ENCODE results near the gene LRMDA.

The LRMDA gene

GRCh38 chr10:75815066-75815465 is 383.6 kb downstream of the LRMDA start:
- no peak for TF ChIP-seq CTCF (IDR thresholded peaks at IDR 0.05; ENCODE audit: borderline replicate concordance, insufficient read depth, low read depth, low read length)
- H3K4me3 ChIP-seq (ENCODE audit: low read depth, low read length) = no peak overlapping the region

GRCh38 chr10:75817198-75817597 is 385.8 kb downstream of the LRMDA start:
- TF ChIP-seq CTCF (IDR thresholded peaks at IDR 0.05; ENCODE audit: borderline replicate concordance, insufficient read depth, low read depth, low read length) = no peak
- H3K4me3 ChIP-seq (ENCODE audit: low read depth, low read length) = no peak overlapping the region

- TF ChIP-seq CTCF (IDR thresholded peaks at IDR 0.05; ENCODE audit: borderline replicate concordance, insufficient read depth, low read depth, low read length) = no peak
- no peak overlapping the region for H3K4me3 ChIP-seq (ENCODE audit: low read depth, low read length)
Measured at GRCh38 chr10:75818552-75818951, 387.1 kb downstream of the LRMDA start.

GRCh38 chr10:75825235-75825634 is 393.8 kb downstream of the LRMDA start:
- no peak for TF ChIP-seq CTCF (IDR thresholded peaks at IDR 0.05; ENCODE audit: borderline replicate concordance, insufficient read depth, low read depth, low read length)
- no peak overlapping the region for H3K4me3 ChIP-seq (ENCODE audit: low read depth, low read length)

GRCh38 chr10:75825661-75826060 is 394.2 kb downstream of the LRMDA start:
- TF ChIP-seq CTCF (IDR thresholded peaks at IDR 0.05; ENCODE audit: borderline replicate concordance, insufficient read depth, low read depth, low read length) = no peak
- H3K4me3 ChIP-seq (ENCODE audit: low read depth, low read length) = no peak overlapping the region

GRCh38 chr10:75826846-75827245 is 395.4 kb downstream of the LRMDA start:
- TF ChIP-seq CTCF (IDR thresholded peaks at IDR 0.05; ENCODE audit: borderline replicate concordance, insufficient read depth, low read depth, low read length) = no peak
- H3K4me3 ChIP-seq (ENCODE audit: low read depth, low read length) = no peak overlapping the region

- no peak overlapping the region for H3K4me3 ChIP-seq (ENCODE audit: low read depth, low read length)
- no peak for TF ChIP-seq CTCF (IDR thresholded peaks at IDR 0.05; ENCODE audit: borderline replicate concordance, insufficient read depth, low read depth, low read length)
Measured at GRCh38 chr10:75827587-75828021, 396.2 kb downstream of the LRMDA start.
